Measurements from ENCODE around the gene ANO1. TPM values are rescaled to one million over a fixed set of nuclear protein-coding genes. Genes with fewer than 3 reads are reported as not detected.

ANO1 gene
- total RNA-seq, 1 donor from 2014 or later = 0.41 TPM

GRCh38 chr11:70091638-70092037, 13.5 kb downstream of the ANO1 start:
- FAIRE-seq = no peak
- no peak for DNase-seq (ENCODE audit: low spot score in 2 of 2)

DNA sequence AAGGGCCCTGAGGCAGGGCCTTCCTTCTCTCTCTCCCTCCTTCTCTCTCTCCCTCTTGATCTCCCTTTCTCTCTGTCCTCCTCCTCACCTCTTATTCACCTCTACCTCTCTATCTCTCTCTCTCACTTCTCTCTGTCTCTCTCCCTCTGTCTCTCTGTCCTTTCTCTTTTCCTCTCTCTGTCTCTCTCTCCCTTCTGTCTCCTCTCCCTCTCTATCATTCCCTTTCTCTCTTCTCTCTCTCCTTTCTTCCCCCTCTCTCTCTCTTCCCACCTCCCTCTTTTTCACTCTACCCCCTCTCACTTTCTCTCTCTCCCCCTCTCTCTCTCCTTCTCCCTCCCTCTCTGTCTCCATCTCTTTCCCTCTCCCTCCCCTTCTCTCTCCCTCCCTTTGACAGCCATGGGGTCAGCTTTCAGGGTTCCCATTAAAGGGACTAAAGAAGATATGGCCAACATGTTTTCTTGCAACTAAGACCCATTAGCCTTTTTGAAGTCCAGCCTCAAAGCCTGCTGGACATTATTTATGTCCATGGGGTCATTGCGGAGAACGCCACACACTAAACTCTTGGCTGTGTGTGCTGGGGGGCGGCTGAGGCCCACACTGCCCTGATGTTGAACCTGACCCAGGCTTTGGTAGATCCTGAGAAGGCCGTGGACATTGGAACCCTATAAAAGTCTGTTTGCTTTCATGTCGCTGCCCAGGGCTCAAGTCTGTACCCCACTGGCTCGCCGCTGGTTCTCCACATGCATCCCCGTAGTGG, 15.0 kb downstream of the ANO1 start:
- FAIRE-seq = no peak
- DNase-seq (ENCODE audit: low spot score in 2 of 2) = no peak

GRCh38 chr11:70095541-70096252, 17.6 kb downstream of the ANO1 start:
- FAIRE-seq = no peak
- no peak for DNase-seq (ENCODE audit: low spot score in 2 of 2)

- FAIRE-seq (no peak), DNase-seq (ENCODE audit: low spot score in 2 of 2) (no peak)
Observed at GRCh38 chr11:70097783-70098563, 19.9 kb downstream of the ANO1 start.

DNA sequence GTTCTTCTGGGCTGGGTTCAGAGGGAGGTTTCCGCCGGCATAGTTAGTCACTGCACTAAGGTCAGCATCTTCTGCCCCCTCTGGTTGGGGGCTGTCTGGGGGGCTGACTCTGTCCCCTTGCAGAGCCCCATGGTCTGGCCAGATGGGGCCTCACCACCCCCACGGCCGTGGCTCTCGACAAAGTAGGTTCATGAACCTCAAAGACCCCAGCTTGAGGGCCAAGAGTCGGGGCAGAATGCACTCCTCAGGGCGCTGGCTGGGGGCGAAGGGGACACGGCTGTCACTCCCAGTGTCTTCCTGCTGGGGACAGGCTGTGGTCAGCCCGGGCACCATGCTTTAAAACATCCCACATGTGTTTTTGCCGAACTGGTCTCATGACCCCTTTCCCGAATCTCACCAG, 20.8 kb downstream of the ANO1 start:
- DNase-seq (ENCODE audit: low spot score in 2 of 2) (no peak), FAIRE-seq (no peak)

- no peak for DNase-seq (ENCODE audit: low spot score in 2 of 2)
- no peak for FAIRE-seq
Observed at GRCh38 chr11:70099578-70100279, 21.6 kb downstream of the ANO1 start.

DNA sequence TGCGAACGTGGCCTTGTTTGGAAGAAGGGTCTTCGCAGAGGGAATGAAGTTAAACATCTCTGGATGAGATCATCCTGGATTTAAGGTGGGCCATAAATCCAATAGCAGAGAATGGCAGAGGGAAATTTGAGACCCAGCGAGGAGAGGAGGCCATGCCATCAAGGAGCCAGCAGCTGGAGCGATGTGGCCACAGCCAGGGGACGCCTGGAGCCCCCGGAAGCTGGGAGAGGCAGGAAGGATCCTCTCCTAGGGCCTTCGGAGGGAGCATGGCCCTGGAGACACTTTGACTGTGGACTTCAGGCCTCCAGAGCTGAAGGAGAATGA, 22.1 kb downstream of the ANO1 start:
- no peak for DNase-seq (ENCODE audit: low spot score in 2 of 2)
- no peak for FAIRE-seq

- no peak for DNase-seq (ENCODE audit: low spot score in 2 of 2)
- no peak for FAIRE-seq
Observed at GRCh38 chr11:70100791-70101190, 22.7 kb downstream of the ANO1 start.

DNA sequence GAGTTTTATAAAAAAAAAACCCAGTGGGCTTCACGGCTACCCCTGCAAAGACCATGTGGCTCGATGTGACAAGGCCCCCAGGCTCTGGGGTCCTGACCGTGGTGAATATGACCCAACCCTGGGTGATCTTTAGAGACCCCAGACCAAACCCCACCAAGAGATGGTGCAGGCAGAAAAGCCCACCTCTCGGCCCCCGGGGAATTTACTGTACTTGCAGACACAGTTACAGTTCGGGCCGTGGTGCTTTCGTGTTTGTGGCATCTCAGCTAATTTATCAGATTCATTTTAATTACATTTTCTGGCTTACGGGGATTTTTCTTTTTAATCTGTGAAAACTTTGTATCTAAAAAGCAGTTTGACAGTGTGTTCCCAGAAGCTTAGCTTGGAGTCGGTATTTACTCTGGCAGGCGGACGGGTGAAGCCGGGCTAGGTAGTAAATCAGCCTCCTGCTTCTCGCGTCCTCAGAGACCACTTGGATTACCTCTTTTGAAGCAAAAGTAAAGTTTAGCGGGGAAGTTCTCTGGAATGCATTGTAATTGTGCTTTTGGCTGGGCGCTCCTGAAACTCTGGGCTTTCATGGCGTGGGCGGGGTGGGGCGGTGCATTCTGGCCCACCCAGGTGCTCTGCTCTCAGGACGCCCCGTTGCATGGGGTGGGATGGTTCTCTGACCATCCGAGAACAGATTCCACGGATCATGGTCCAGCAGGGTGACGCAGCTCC, 25.3 kb downstream of the ANO1 start:
- FAIRE-seq (no peak), DNase-seq (ENCODE audit: low spot score in 2 of 2) (no peak)

GRCh38 chr11:70104419-70104818, 26.3 kb downstream of the ANO1 start:
- FAIRE-seq (no peak), DNase-seq (ENCODE audit: low spot score in 2 of 2) (no peak)

DNA sequence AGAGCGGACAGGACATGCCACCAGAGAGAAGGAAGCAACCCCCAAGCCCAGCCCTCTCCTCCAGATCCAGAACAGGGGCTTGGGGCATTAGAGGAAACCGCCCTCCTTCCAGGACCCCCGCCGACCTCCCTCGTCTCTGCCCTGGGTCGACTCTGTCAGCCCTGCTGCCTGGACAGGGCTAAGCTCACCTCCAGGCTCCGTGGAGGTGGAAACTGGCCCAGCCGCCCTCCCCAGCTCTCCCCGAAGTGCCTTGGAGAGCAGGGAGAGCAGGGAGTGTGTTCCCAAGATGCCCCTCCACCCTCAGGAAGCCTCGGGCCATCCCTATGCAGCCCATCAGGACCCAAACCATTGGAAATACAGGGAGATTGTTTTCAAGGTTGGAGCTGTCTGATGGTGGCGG, 26.8 kb downstream of the ANO1 start:
- FAIRE-seq (no peak), DNase-seq (ENCODE audit: low spot score in 2 of 2) (no peak)

DNA sequence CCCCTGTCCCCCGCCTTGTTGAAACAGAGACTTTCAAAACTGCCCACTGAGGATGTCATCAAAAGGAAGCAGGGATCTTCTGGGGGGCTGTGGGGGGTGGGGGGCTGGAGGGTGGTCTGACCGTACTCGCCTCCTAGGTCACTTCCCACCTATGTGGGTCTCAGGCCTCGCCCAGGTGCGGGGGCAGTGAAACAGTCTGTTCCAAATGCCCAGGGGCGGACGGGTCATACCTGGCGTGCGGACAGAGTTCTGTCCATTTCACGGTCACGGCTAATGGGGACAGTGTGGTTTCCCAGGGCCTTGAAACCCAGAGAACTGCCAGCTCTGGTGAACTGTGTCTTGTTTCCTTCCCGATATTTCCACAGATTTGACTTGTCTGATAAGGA, 27.2 kb downstream of the ANO1 start:
- no peak for FAIRE-seq
- DNase-seq (ENCODE audit: low spot score in 2 of 2) = no peak

DNA sequence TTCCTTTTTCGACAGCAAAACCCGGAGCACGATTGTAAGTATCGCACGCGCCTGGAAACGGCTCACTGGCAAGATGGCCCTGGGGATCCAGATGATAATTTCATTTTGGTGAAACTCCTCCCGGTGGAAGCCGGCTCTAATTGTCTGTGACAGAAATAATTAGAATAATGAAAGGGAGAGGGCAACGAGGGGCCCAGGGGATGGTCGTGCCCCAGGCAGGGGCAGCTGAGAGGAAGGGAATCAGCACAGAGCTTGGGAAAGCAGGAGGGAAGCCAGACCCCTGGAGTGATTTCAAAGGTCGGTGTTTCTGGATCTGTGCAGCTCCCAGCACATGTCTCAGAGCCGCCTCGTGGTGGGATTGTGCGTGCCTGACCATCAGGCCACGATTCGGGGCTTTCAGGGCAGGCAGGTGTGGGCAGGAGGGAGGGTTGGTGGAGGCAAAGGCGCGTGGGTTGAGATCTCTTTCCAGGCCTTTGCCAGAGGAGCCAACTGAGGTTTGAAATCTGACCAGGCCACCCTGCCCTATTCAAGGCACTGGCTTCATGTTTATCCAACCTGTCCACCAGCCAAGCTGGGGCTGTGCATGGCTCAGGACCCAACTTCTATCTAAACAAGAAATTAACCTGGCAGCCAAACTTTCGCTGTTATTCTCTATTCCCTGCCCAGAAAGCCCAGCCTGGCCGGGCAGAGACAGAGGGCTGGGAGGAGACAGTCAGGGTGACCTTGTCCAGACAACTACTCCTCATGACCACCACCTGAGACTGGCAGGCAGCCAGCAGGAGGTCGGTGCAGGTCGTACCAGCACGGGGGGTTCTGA, 27.8 kb downstream of the ANO1 start:
- DNase-seq (ENCODE audit: low spot score in 2 of 2) = no peak
- FAIRE-seq = no peak

DNA sequence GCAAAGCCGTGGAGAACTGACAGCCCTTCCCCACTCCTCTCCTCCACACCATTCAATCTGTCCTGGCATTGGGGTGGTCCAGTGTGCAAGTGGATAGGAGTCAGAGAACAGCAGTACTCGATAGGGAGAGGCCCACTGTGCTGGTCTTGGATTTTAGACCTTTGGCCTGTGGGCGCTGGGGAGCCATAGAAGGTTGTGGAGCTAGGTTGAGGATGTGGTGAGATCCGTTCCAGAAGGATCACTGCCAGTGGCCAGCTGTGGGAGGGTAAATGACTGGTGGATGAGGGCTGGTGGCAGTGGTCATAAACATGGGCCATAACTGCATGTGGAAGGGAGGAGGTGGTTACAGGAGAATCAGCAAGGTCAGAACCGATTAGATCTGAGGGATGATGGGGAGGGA, 28.6 kb downstream of the ANO1 start:
- DNase-seq (ENCODE audit: low spot score in 2 of 2) (no peak), FAIRE-seq (no peak)

- no peak for DNase-seq (ENCODE audit: low spot score in 2 of 2)
- FAIRE-seq = no peak
Observed at GRCh38 chr11:70107191-70107590, 29.1 kb downstream of the ANO1 start.

GRCh38 chr11:70107756-70108155, 29.6 kb downstream of the ANO1 start:
- FAIRE-seq (no peak), DNase-seq (ENCODE audit: low spot score in 2 of 2) (no peak)

- FAIRE-seq = no peak
- DNase-seq (ENCODE audit: low spot score in 2 of 2) = no peak
Observed at GRCh38 chr11:70108250-70108649, 30.1 kb downstream of the ANO1 start.

- DNase-seq (ENCODE audit: low spot score in 2 of 2) (no peak), FAIRE-seq (no peak)
Observed at GRCh38 chr11:70109006-70109405, 30.9 kb downstream of the ANO1 start.

- FAIRE-seq (no peak), DNase-seq (ENCODE audit: low spot score in 2 of 2) (no peak)
Observed at GRCh38 chr11:70109903-70110302, 31.8 kb downstream of the ANO1 start.

All from frontal cortex (tissue), 4 donors.